ENCODE measurements around the gene DHRS11. TPM values are rescaled to one million over a fixed set of nuclear protein-coding genes. Genes with fewer than 3 reads are reported as not detected.

DHRS11 gene
- total and polyA plus RNA-seq, 2 of the 4 experiments (the other 2 are of a cell fraction) = 7.0 to 14.5 TPM

DNA sequence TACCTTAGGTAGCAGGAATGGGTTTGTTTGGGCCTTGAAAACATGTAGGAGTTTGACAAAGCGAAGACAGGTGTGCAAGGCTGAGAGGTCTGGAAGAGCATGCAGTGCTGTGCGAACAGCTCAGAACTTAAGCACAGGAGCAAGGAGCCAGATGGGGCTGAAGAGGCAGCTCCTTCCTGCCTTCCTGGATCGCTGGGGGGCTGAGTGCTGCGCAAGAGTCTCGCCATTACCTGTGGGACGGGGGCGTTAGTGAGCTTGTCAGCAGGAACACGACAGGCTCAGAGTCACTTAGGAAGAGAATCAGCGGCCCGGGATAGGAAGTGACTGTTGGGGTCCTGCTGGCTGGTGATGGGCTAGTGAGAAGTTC is 9.2 kb downstream of the DHRS11 start:
- H2BK15ac ChIP-seq (ENCODE audit: low read depth, low read length) = peak overlapping the region; percentile 15; the same call in 1 of the 3 replicates
- peaks cover 24 to 56% of the 10 kb centered on the region in 2 experiments; a peak in 3 of 4 replicates for H3K79me1 ChIP-seq (ENCODE audit: low read depth in 1 of 2, low read length in 2 of 2)
- intact Hi-C loops (cut with micrococcal nuclease) (loop anchor here (5.0 kb wide), 1 partner anchor 891 kb away; no protein-coding TSS in a partner anchor), dilution Hi-C loops (cut with HindIII; ENCODE audit: low sequenced_read_pairs, unreplicated experiment) (no loop called here), in situ Hi-C loops (cut with MboI; ENCODE audit: low sequenced_read_pairs) (loop anchor here (10.0 kb wide), 1 partner anchor 774 kb away; the partner anchor contains the start of gene C17orf78)
- peak overlapping the region; percentile 79 for H3K9ac ChIP-seq (ENCODE audit: low read depth, low read length)
- H2AFZ ChIP-seq (replicated peaks; ENCODE audit: low read length, poor library complexity) = peak overlapping the region; percentile 98
- peak overlapping the region; percentile 59 for H2BK5ac ChIP-seq (ENCODE audit: low read depth, low read length, poor library complexity, severe bottlenecking)
- peak overlapping the region; percentile 66 for H3K23ac ChIP-seq (ENCODE audit: low read depth, low read length)
- peak overlapping the region; percentile 31 for H3K18ac ChIP-seq (ENCODE audit: low read depth, low read length)
- peak overlapping the region; percentile 74 for H3K14ac ChIP-seq (replicated peaks; ENCODE audit: low read depth, low read length)
- H3K9me1 ChIP-seq (ENCODE audit: insufficient read depth, low read length) = peaks cover 12% of the 10 kb centered on the region; the same call in 1 of the 2 replicates
- H3K4me1 ChIP-seq (ENCODE audit: control insufficient read depth, insufficient read depth, low read length) = peaks cover 6% of the 10 kb centered on the region
- no peaks in the 10 kb centered on the region for H3K9me3 ChIP-seq (ENCODE audit: control insufficient read depth, insufficient read depth, low read length)
- H2BK120ac ChIP-seq (ENCODE audit: low read depth, low read length) = peak overlapping the region; percentile 5; the same call in 1 of the 2 replicates
- no TSS peak for BruUV-seq (replicated peaks)
- H3K27ac ChIP-seq (ENCODE audit: insufficient read depth, low read length) = peak overlapping the region; percentile 74
- H3K27me3 ChIP-seq (ENCODE audit: control insufficient read depth, insufficient read depth, low read length) = no peaks in the 10 kb centered on the region
- POLR2A ChIA-PET (ENCODE audit: unreplicated experiment) = interaction anchor here (0.5 kb wide), 1 partner anchor 61 kb away, joined by 3 read pairs; no protein-coding TSS in a partner anchor
- H3K4me2 ChIP-seq (ENCODE audit: low read depth, low read length) = peak overlapping the region; percentile 78
- no peak for DNase-seq
- WGBS, 2 experiments (ENCODE audit: extremely low coverage in 2 of 2, insufficient read length in 1 of 2) = 36% methylated on average over 4 of the region's 10 CpGs; no CpG with 5 or more reads in 1 of the 2 experiments
- TF ChIP-seq FOS (IDR thresholded peaks at IDR 0.05; ENCODE audit: low read depth, low read length) = no peak
- TF ChIP-seq, protein P1, sequence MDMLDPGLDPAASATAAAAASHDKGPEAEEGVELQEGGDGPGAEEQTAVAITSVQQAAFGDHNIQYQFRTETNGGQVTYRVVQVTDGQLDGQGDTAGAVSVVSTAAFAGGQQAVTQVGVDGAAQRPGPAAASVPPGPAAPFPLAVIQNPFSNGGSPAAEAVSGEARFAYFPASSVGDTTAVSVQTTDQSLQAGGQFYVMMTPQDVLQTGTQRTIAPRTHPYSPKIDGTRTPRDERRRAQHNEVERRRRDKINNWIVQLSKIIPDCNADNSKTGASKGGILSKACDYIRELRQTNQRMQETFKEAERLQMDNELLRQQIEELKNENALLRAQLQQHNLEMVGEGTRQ (IDR thresholded peaks at IDR 0.05; ENCODE audit: low read depth, low read length) = no peak
- no peak for TF ChIP-seq MXI1 (IDR thresholded peaks at IDR 0.05; ENCODE audit: borderline replicate concordance, low read depth, low read length)
- no peak for TF ChIP-seq MAFK (IDR thresholded peaks at IDR 0.05; ENCODE audit: low read depth, low read length)
- no peak for TF ChIP-seq BHLHE40 (IDR thresholded peaks at IDR 0.05; ENCODE audit: low read depth, low read length)
- TF ChIP-seq CEBPB (IDR thresholded peaks at IDR 0.05; ENCODE audit: low read depth, low read length) = no peak
- no peak for TF ChIP-seq RAD21 (IDR thresholded peaks at IDR 0.05; ENCODE audit: low read length)
- TF ChIP-seq NFE2L2 (IDR thresholded peaks at IDR 0.05; ENCODE audit: low read depth, low read length) = no peak
- TF ChIP-seq POLR2A (IDR thresholded peaks at IDR 0.05; ENCODE audit: low read depth, low read length) = no peak
- no peak for TF ChIP-seq SMC3 (IDR thresholded peaks at IDR 0.05; ENCODE audit: low read depth, low read length)
- TF ChIP-seq, protein P2, sequence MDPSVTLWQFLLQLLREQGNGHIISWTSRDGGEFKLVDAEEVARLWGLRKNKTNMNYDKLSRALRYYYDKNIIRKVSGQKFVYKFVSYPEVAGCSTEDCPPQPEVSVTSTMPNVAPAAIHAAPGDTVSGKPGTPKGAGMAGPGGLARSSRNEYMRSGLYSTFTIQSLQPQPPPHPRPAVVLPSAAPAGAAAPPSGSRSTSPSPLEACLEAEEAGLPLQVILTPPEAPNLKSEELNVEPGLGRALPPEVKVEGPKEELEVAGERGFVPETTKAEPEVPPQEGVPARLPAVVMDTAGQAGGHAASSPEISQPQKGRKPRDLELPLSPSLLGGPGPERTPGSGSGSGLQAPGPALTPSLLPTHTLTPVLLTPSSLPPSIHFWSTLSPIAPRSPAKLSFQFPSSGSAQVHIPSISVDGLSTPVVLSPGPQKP (IDR thresholded peaks at IDR 0.05; ENCODE audit: borderline replicate concordance, low read depth, low read length) = no peak
- TF ChIP-seq, protein P3, sequence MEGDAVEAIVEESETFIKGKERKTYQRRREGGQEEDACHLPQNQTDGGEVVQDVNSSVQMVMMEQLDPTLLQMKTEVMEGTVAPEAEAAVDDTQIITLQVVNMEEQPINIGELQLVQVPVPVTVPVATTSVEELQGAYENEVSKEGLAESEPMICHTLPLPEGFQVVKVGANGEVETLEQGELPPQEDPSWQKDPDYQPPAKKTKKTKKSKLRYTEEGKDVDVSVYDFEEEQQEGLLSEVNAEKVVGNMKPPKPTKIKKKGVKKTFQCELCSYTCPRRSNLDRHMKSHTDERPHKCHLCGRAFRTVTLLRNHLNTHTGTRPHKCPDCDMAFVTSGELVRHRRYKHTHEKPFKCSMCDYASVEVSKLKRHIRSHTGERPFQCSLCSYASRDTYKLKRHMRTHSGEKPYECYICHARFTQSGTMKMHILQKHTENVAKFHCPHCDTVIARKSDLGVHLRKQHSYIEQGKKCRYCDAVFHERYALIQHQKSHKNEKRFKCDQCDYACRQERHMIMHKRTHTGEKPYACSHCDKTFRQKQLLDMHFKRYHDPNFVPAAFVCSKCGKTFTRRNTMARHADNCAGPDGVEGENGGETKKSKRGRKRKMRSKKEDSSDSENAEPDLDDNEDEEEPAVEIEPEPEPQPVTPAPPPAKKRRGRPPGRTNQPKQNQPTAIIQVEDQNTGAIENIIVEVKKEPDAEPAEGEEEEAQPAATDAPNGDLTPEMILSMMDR (conservative IDR thresholded peaks at IDR 0.05; ENCODE audit: low read depth, low read length) = no peak
- TF ChIP-seq RFX5 (IDR thresholded peaks at IDR 0.05; ENCODE audit: low read depth, low read length) = no peak
- no peak for TF ChIP-seq MAZ (IDR thresholded peaks at IDR 0.05; ENCODE audit: borderline replicate concordance, low read depth, low read length)
- no peak overlapping the region for H2BK20ac ChIP-seq (ENCODE audit: low read depth, low read length)
- H2AK5ac ChIP-seq (ENCODE audit: low read depth, low read length) = peak overlapping the region; percentile 84
- peak overlapping the region; percentile 79 for H3K4me3 ChIP-seq (ENCODE audit: insufficient read depth, low read depth, low read length)
- ATAC-seq (ENCODE audit: low read depth) = peak; percentile 21
- H2AK9ac ChIP-seq (replicated peaks; ENCODE audit: low read depth, low read length, poor library complexity) = peak overlapping the region; percentile 63
- peak overlapping the region; percentile 59 for H3K56ac ChIP-seq (ENCODE audit: extremely low read depth, insufficient read depth, low read length)
- H3K4ac ChIP-seq (ENCODE audit: low read depth, low read length) = peak overlapping the region; percentile 86
- no peaks in the 10 kb centered on the region; the same call in 1 of the 2 replicates for H3K36me3 ChIP-seq (ENCODE audit: control insufficient read depth, insufficient read depth, low read length)
- peak overlapping the region; percentile 93 to 98 for H4K8ac ChIP-seq (ENCODE audit: low read depth in 2 of 2, low read length in 2 of 2)
- H4K5ac ChIP-seq (ENCODE audit: low read depth, low read length) = peak overlapping the region; percentile 77
- CTCF ChIA-PET = no interaction called here
- H4K91ac ChIP-seq (ENCODE audit: insufficient read depth, low read depth, low read length) = peak overlapping the region; percentile 51
- peaks cover 12% of the 10 kb centered on the region for H4K20me1 ChIP-seq (ENCODE audit: insufficient read depth, low read length)
